GM10266 (cell line): ENCODE measurements around the gene PDLIM3.

ENCODE experiments used
- DNase-seq: peaks from one replicate; pipeline ENCODE4 v3.0.0; 2012; ENCODE audit errors: extremely low spot score
- TF ChIP-seq, protein P1 (sequence below): IDR thresholded peaks from 2 replicates; pipeline ENCODE4 v1.5.1; 2012; ENCODE audit warnings: mild to moderate bottlenecking, low read depth; ENCODE audit not compliant: control insufficient read depth, insufficient read depth; ENCODE audit errors: missing control alignments

The PDLIM3 gene

DNA sequence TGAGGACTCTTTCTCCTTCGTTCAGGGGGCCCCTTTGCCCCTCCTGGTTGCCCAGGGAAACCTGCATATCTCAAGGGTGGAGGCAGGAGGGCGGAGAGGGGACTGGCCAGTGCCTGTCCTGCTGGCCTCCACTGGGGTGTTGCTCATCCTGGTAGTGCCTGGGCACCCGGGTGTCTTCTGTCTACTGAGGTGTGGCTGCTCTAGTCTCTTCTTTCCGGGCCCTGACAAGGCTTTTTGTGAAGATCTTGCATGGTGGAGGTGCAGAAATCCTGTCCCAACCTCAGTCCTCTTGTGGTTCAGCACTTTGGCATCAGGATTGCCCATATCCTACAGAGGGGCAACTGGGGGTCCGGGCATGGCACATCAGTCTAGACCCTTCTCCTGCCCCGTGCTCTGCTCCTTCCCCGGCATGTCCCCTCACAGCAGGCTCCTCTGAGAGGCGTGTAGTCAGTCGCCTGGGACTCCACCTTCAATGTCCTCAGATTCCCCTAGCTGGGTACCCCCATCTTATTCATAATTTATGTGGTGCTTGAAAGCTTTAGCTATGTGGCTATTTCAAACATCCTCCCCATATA, 65.6 kb downstream of the PDLIM3 start:
- TF ChIP-seq, protein P1, sequence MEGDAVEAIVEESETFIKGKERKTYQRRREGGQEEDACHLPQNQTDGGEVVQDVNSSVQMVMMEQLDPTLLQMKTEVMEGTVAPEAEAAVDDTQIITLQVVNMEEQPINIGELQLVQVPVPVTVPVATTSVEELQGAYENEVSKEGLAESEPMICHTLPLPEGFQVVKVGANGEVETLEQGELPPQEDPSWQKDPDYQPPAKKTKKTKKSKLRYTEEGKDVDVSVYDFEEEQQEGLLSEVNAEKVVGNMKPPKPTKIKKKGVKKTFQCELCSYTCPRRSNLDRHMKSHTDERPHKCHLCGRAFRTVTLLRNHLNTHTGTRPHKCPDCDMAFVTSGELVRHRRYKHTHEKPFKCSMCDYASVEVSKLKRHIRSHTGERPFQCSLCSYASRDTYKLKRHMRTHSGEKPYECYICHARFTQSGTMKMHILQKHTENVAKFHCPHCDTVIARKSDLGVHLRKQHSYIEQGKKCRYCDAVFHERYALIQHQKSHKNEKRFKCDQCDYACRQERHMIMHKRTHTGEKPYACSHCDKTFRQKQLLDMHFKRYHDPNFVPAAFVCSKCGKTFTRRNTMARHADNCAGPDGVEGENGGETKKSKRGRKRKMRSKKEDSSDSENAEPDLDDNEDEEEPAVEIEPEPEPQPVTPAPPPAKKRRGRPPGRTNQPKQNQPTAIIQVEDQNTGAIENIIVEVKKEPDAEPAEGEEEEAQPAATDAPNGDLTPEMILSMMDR: no peak
- DNase-seq: no peak

DNA sequence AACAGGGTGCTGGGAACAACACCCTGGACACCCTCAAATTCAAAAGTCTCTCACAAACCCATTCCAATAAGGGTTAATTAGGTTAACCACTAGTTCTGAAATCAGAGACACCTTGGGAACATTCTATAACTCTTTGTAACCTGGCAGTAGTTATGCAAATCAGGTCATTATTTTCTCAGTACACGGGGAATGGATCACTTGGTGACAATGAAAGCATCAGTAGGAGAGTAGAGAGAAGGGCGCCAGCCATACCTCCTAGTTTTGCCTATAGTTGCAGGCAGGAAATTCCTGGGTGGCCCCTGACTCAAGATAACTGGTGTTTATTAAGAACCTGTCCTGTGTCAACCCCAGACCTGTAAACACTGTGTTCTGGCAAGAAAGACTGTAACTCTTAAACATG, 66.3 kb downstream of the PDLIM3 start:
- DNase-seq: no peak
- TF ChIP-seq, protein P1: no peak

- TF ChIP-seq, protein P1: no peak
- DNase-seq: no peak
Measured at GRCh38 chr4:185467991-185468390, 67.3 kb downstream of the PDLIM3 start.

- no peak for DNase-seq
- TF ChIP-seq, protein P1: no peak
Measured at GRCh38 chr4:185467101-185467500, 68.2 kb downstream of the PDLIM3 start.

GRCh38 chr4:185465707-185466106, 69.6 kb downstream of the PDLIM3 start:
- TF ChIP-seq, protein P1: no peak
- no peak for DNase-seq

- DNase-seq: no peak
- TF ChIP-seq, protein P1: no peak
Measured at GRCh38 chr4:185464887-185465286, 70.4 kb downstream of the PDLIM3 start.

DNA sequence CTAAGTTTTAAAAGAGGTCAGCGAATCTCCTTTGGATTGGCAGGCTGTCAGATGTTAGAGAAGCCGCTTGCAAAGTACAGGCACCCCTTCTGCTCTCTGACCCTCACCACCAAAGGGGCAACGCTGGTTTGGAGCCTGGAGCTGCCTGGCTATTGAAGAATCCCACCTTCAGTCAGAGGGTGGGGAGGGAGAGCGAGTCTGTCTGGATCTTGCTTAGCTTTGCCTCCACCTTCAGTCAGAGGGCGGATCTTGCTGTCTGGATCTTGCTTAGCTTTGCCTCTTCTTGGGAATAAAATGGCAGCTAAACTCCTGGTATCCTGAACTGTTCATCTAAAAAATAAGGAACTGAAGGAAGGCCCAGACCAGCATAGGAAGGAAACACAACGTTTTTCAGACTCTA, 71.1 kb downstream of the PDLIM3 start:
- no peak for DNase-seq
- TF ChIP-seq, protein P1: no peak
